ENCODE results near the gene C3orf20. TPM values are rescaled to one million over a fixed set of nuclear protein-coding genes. Genes with fewer than 3 reads are reported as not detected.

Gene C3orf20
- total RNA-seq, 1 donor from 2014 or later, result not detected

DNA sequence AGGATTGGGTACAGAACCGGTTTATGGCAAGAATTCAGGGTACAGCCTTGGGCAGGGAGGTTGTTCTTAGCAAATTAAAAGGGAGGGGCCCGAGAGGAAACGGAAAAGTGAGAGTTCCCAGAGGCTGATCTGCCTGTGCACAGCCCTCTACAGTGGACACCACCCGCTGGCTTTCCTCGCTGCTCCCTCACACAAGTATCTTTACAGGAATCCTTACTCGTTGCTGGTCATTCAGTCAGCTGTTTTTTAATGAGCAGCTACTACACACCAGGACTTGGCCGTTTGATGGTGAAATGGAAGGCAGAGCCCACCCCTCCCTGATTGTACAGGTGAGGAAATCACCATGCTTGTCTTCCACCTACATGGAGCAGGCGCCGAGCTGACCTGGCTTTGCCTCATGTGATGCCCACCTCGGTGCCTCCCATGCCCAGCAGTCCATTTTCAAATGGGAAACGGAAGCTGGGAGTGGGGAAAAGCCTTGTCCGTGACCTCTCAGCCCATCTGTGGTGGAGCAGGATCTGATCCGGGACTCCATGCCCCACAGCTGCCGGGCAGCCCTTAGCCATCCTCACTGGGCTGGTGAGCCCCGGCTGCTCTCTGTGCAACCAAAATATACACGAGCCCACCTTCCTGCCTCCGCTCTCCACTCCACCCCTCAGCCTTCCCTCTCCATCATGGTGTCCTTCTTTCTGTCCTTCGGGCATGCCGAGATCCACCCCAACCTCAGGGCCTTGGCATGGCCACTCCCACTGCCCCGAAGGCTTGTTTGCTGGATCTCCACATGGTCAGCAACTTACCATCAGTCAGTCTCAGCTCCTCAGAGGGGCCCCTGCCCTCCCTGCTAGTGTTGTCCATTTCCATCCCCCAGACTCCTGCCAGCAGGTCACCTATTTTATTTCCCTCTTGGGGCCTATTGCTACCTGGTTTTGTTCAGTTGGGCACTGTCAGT is 110.5 kb downstream of the C3orf20 start:
- Histone ChIP-seq H3K27me3 (no peaks in the 10 kb centered on the region), H3K4me1 (no peaks in the 10 kb centered on the region), H3K27ac (no peak overlapping the region), H3K4me3 (no peak overlapping the region), H3K9me3 (no peaks in the 10 kb centered on the region), H3K36me3 (no peaks in the 10 kb centered on the region)
- no peak for DNase-seq (ENCODE audit: low spot score in 2 of 2)
- intact Hi-C loops (cut with DNase I), result no loop called here
- TF ChIP-seq, protein P1, sequence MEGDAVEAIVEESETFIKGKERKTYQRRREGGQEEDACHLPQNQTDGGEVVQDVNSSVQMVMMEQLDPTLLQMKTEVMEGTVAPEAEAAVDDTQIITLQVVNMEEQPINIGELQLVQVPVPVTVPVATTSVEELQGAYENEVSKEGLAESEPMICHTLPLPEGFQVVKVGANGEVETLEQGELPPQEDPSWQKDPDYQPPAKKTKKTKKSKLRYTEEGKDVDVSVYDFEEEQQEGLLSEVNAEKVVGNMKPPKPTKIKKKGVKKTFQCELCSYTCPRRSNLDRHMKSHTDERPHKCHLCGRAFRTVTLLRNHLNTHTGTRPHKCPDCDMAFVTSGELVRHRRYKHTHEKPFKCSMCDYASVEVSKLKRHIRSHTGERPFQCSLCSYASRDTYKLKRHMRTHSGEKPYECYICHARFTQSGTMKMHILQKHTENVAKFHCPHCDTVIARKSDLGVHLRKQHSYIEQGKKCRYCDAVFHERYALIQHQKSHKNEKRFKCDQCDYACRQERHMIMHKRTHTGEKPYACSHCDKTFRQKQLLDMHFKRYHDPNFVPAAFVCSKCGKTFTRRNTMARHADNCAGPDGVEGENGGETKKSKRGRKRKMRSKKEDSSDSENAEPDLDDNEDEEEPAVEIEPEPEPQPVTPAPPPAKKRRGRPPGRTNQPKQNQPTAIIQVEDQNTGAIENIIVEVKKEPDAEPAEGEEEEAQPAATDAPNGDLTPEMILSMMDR (IDR thresholded peaks at IDR 0.05), result no peak

DNA sequence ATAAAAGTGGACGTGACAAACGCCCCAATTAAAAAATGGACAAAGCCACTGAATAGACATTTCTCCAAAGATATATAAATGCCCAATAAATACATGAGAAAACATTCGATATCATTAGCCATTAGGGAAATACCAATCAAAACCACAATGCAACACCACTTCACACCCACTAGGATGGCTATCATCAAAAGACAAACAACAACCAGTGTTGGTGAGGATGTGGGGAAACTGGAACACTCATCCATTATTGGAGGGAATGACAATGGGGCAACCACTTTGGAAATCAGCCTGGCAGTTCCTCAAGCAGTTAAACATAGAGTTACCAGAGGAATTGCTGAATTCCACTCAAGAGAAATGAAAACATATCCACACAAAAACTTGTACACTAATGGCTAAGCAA is 111.4 kb downstream of the C3orf20 start:
- no peak overlapping the region for H3K27ac ChIP-seq
- H3K4me3 ChIP-seq, result no peak overlapping the region
- no peak for DNase-seq (ENCODE audit: low spot score in 2 of 2)
- no peaks in the 10 kb centered on the region for H3K9me3 ChIP-seq
- TF ChIP-seq, protein P1 (IDR thresholded peaks at IDR 0.05), result no peak
- H3K4me1 ChIP-seq, result no peaks in the 10 kb centered on the region
- intact Hi-C loops (cut with DNase I), result no loop called here
- H3K36me3 ChIP-seq, result no peaks in the 10 kb centered on the region
- no peaks in the 10 kb centered on the region for H3K27me3 ChIP-seq

DNA sequence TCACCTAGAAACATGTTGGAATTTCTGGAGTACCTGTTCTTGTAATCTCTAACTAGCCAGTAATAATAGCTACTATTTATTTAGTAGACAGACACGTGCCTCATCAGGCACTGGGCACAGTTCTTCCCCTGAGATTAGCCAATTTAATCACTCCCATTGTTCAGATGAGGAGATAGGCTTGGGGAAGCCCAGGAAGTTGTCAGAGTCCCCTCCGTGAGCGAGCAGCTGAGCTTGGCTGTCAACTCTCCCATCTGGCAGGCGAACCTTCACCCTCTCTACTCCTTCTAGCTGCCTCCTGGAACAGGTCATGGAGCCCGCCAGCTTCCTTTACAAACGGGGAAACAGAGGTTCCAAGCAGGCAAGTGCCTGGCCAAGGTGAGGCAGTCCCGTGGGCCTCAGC is 112.7 kb downstream of the C3orf20 start:
- TF ChIP-seq, protein P1 (IDR thresholded peaks at IDR 0.05), result no peak
- intact Hi-C loops (cut with DNase I), result no loop called here
- H3K4me1 ChIP-seq, result no peaks in the 10 kb centered on the region
- DNase-seq (ENCODE audit: low spot score in 2 of 2), result no peak
- H3K27ac ChIP-seq, result no peak overlapping the region
- no peaks in the 10 kb centered on the region for H3K9me3 ChIP-seq
- H3K4me3 ChIP-seq, result no peak overlapping the region
- H3K27me3 ChIP-seq, result no peaks in the 10 kb centered on the region
- no peaks in the 10 kb centered on the region for H3K36me3 ChIP-seq

DNA sequence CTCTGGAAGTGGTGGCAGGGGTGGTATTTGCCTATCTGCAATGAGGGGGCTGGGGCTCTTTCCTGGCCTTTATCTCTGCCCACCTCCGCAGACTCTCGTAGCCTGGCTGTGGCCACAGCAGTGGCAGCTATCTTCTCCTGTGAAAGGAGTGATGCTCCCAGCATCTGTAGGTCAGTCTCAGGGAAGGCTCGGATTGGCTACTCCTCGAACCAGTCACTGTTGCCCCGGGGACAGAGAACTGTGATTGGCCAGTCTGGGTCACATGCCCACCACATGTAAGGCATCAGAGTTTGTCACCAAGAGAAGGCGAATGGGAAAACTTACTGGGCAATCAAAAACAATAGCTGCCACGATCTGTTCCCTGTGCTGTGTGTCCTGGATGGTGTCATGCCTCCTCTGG is 113.7 kb downstream of the C3orf20 start:
- Histone ChIP-seq H3K4me1 (peaks cover 0 to 2% of the 10 kb centered on the region in 2 donors), H3K9me3 (no peaks in the 10 kb centered on the region), H3K27ac (no peak overlapping the region), H3K4me3 (no peak overlapping the region), H3K27me3 (no peaks in the 10 kb centered on the region), H3K36me3 (no peaks in the 10 kb centered on the region)
- TF ChIP-seq, protein P1 (IDR thresholded peaks at IDR 0.05), result no peak
- intact Hi-C loops (cut with DNase I), result no loop called here
- DNase-seq (ENCODE audit: low spot score in 2 of 2), result no peak

DNA sequence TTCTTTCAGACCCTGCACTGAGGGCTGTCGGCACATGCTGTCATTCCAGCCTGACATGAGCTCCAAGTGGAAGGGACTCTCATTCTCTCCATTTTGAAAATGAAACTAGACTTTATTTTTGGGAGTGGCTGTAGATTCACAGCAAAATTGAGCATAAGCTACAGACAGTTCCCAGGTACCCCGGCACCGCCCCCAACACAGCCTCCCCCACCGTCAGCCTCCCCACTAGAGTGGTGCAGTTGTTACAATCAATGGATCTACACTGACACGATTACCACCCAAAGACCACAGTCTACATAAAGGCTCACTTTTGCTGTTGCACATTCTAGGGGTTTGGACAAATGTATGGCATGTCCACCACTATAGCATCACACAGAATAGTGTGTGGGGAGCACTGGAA is 114.3 kb downstream of the C3orf20 start:
- Histone ChIP-seq H3K4me1 (peaks cover 0 to 2% of the 10 kb centered on the region in 2 donors), H3K9me3 (no peaks in the 10 kb centered on the region), H3K4me3 (no peak overlapping the region), H3K27ac (no peak overlapping the region), H3K36me3 (no peaks in the 10 kb centered on the region), H3K27me3 (no peaks in the 10 kb centered on the region)
- TF ChIP-seq, protein P1 (IDR thresholded peaks at IDR 0.05), result no peak
- intact Hi-C loops (cut with DNase I), result no loop called here
- no peak for DNase-seq (ENCODE audit: low spot score in 2 of 2)

Measured in ascending aorta (tissue), 2 donors.